Embryonic facial prominence (tissue), 1 donor: Measurements from ENCODE around the gene C1orf216.
"Not testable (repeated sequence)": the region's sequence is repeated elsewhere in the genome, so short reads cannot be mapped to it uniquely, and the experiment has no call there.

ENCODE experiments used
- DNase-seq: peaks from one replicate; pipeline ENCODE4 v3.0.0-alpha.2; 2016; ENCODE audit errors: extremely low spot score

C1orf216 gene

GRCh38 chr1:35706846-35707600 is 11.7 kb downstream of the C1orf216 start:
- DNase-seq = no peak

GRCh38 chr1:35702508-35702907 is 16.2 kb downstream of the C1orf216 start:
- DNase-seq = no peak

GRCh38 chr1:35699152-35699551 is 19.5 kb downstream of the C1orf216 start:
- not testable (repeated sequence) for DNase-seq

GRCh38 chr1:35692317-35692716 is 26.4 kb downstream of the C1orf216 start:
- no peak for DNase-seq

GRCh38 chr1:35691571-35692220 is 27.0 kb downstream of the C1orf216 start:
- DNase-seq = no peak

GRCh38 chr1:35691080-35691479 is 27.6 kb downstream of the C1orf216 start:
- no peak for DNase-seq

GRCh38 chr1:35690103-35690502 is 28.6 kb downstream of the C1orf216 start:
- DNase-seq = not testable (repeated sequence)

- DNase-seq = no peak
Observed at GRCh38 chr1:35688161-35688560, 30.5 kb downstream of the C1orf216 start.

GRCh38 chr1:35683012-35683411 is 35.7 kb downstream of the C1orf216 start:
- DNase-seq = no peak

- DNase-seq = no peak
Observed at GRCh38 chr1:35680271-35680670, 38.4 kb downstream of the C1orf216 start.

- DNase-seq = no peak
Observed at GRCh38 chr1:35675773-35676172, 42.9 kb downstream of the C1orf216 start.

GRCh38 chr1:35674111-35674510 is 44.6 kb downstream of the C1orf216 start:
- DNase-seq = no peak

GRCh38 chr1:35672116-35672515 is 46.6 kb downstream of the C1orf216 start:
- DNase-seq = no peak

GRCh38 chr1:35668506-35668905 is 50.2 kb downstream of the C1orf216 start:
- no peak for DNase-seq

- no peak for DNase-seq
Observed at GRCh38 chr1:35666916-35667315, 51.8 kb downstream of the C1orf216 start.

GRCh38 chr1:35666216-35666615 is 52.5 kb downstream of the C1orf216 start:
- no peak for DNase-seq
